Measurements from ENCODE around the gene SMPDL3A. TPM values are rescaled to one million over a fixed set of nuclear protein-coding genes. Genes with fewer than 3 reads are reported as not detected.
A peak's percentile ranks its signal among the peaks of the same experiment; 100 is the strongest.

The SMPDL3A gene
- total and polyA plus RNA-seq, 2 donors (not counting 1 experiment from before 2014, with no cell fraction given) = 0.21 to 2.0 TPM

DNA sequence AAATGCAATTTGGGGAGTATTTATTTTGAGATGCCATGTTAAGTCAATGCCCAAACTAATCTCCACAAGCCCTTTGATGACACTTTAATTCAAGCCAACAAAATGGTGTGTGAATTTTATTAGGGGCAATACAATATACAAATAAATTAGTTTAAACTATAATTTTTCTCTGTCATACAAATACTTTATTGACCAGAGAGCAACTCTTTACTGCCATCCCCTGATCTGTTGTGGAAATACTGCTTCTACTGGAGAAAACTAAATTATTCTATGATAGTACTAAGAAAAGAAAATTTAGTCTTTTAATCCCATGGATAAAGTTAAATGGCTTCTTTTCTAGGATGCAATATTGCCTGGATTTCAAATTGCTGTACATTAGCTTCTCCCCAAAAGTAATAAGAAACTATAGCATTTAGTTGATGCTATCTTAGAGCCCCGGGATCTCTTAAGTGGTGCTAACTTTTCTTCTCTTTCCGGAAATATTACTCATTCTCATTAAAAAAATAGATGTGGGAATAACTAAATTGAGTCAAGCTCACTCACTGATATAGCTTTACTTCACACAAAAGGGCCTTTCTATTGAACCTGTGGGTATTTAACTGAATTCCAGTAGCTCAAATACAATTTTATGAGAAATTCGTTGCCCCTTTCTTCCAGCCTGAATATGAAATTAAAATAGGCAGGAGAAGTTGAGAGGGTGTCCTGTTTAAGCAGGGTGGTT, 49.2 kb downstream of the SMPDL3A start:
- no peak for TF ChIP-seq EZH2 (IDR thresholded peaks at IDR 0.05; ENCODE audit: borderline replicate concordance, insufficient read depth, low read depth, low read length, poor library complexity, severe bottlenecking)
- TF ChIP-seq, protein P1, sequence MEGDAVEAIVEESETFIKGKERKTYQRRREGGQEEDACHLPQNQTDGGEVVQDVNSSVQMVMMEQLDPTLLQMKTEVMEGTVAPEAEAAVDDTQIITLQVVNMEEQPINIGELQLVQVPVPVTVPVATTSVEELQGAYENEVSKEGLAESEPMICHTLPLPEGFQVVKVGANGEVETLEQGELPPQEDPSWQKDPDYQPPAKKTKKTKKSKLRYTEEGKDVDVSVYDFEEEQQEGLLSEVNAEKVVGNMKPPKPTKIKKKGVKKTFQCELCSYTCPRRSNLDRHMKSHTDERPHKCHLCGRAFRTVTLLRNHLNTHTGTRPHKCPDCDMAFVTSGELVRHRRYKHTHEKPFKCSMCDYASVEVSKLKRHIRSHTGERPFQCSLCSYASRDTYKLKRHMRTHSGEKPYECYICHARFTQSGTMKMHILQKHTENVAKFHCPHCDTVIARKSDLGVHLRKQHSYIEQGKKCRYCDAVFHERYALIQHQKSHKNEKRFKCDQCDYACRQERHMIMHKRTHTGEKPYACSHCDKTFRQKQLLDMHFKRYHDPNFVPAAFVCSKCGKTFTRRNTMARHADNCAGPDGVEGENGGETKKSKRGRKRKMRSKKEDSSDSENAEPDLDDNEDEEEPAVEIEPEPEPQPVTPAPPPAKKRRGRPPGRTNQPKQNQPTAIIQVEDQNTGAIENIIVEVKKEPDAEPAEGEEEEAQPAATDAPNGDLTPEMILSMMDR (IDR thresholded peaks at IDR 0.05) = peak; percentile 24
- ATAC-seq (ENCODE audit: low read depth) (no peak), DNase-seq (no peak)
- H3K9me3 Mint-ChIP-seq (ENCODE audit: insufficient read depth) = no peaks in the 10 kb centered on the region
- Histone ChIP-seq H2AFZ (ENCODE audit: insufficient read depth, low read depth, low read length, poor library complexity, severe bottlenecking) (no peak overlapping the region), H3K9ac (ENCODE audit: low read length) (no peak overlapping the region), H4K20me1 (ENCODE audit: control insufficient read depth, insufficient read depth, low read length, poor library complexity, severe bottlenecking) (no peaks in the 10 kb centered on the region), H3K27me3 (replicated peaks in 1 of 4; ENCODE audit: control extremely low read depth in 1 of 4, control insufficient read depth in 3 of 4, insufficient read depth in 4 of 4, low read length in 3 of 4) (no peaks in the 10 kb centered on the region), H3K4me3 (ENCODE audit: control extremely low read depth in 1 of 5, extremely low read depth in 1 of 5, insufficient read depth in 1 of 5, low read depth in 2 of 5, low read length in 4 of 5) (no peak overlapping the region), H3K9me3 (ENCODE audit: control extremely low read depth in 1 of 3, control insufficient read depth in 2 of 3, insufficient read depth in 1 of 3, low read length in 2 of 3) (no peaks in the 10 kb centered on the region), H3K4me2 (replicated peaks; ENCODE audit: low read depth, low read length, poor library complexity, severe bottlenecking) (no peak overlapping the region), H3K36me3 (replicated peaks in 1 of 2; ENCODE audit: control extremely low read depth in 1 of 2, control insufficient read depth in 1 of 2, extremely low read depth in 1 of 2, insufficient read depth in 2 of 2, low read length in 1 of 2) (no peaks in the 10 kb centered on the region), H3K79me2 (ENCODE audit: control insufficient read depth, insufficient read depth, low read length) (no peaks in the 10 kb centered on the region), H3K27ac (ENCODE audit: low read length in 2 of 2) (no peak overlapping the region), H3K4me1 (ENCODE audit: control insufficient read depth in 2 of 2, insufficient read depth in 2 of 2, low read length in 2 of 2) (no peaks in the 10 kb centered on the region)
- H3K27ac Mint-ChIP-seq = no peak overlapping the region
- intact Hi-C loops (cut with micrococcal nuclease) = loop anchor here (5.0 kb wide), 1 partner anchor 346 kb away; no protein-coding TSS in a partner anchor
- CTCF ChIA-PET = interaction anchor here (0.6 to 2.7 kb wide), 14 partner anchors 12 to 360 kb away, joined by 3 to 104 read pairs (median 8); no protein-coding TSS in a partner anchor
- POLR2A ChIA-PET = no interaction called here
- H3K4me3 Mint-ChIP-seq = no peak overlapping the region
- no peaks in the 10 kb centered on the region for H3K4me1 Mint-ChIP-seq
- no CpG with 5 or more reads among the region's 3 CpGs for WGBS (ENCODE audit: insufficient coverage)
- peaks cover 16% of the 10 kb centered on the region for H3K27me3 Mint-ChIP-seq

DNA sequence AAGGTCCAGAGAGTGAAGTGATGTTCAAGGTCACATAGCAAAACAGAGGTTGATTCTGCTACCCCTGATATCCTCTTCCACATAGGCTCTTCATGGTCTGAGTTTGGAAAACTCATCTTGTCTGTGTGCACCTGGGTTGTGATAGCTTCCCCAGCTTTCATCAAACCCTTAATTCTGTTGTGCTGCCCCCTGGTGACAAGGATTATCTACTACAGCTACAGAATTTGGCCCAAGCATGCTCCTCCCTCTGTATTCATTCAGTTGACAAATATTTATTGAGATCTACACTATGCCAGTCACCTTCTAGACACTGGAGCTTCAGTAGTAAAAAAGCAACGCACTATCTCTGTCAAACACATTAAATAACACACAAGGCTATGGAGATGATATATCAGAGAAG, 50.4 kb downstream of the SMPDL3A start:
- peak; percentile 62 for ATAC-seq (ENCODE audit: low read depth)

More for the DNA sequence above, 50.4 kb downstream of the SMPDL3A start:
- no peak overlapping the region for H3K27ac Mint-ChIP-seq
- Histone ChIP-seq H4K20me1 (ENCODE audit: control insufficient read depth, insufficient read depth, low read length, poor library complexity, severe bottlenecking) (no peaks in the 10 kb centered on the region), H3K4me1 (ENCODE audit: control insufficient read depth in 2 of 2, insufficient read depth in 2 of 2, low read length in 2 of 2) (no peaks in the 10 kb centered on the region), H2AFZ (ENCODE audit: insufficient read depth, low read depth, low read length, poor library complexity, severe bottlenecking) (no peak overlapping the region), H3K4me3 (ENCODE audit: control extremely low read depth in 1 of 5, extremely low read depth in 1 of 5, insufficient read depth in 1 of 5, low read depth in 2 of 5, low read length in 4 of 5) (no peak overlapping the region), H3K27me3 (replicated peaks in 1 of 4; ENCODE audit: control extremely low read depth in 1 of 4, control insufficient read depth in 3 of 4, insufficient read depth in 4 of 4, low read length in 3 of 4) (no peaks in the 10 kb centered on the region), H3K36me3 (replicated peaks in 1 of 2; ENCODE audit: control extremely low read depth in 1 of 2, control insufficient read depth in 1 of 2, extremely low read depth in 1 of 2, insufficient read depth in 2 of 2, low read length in 1 of 2) (no peaks in the 10 kb centered on the region), H3K9me3 (ENCODE audit: control extremely low read depth in 1 of 3, control insufficient read depth in 2 of 3, insufficient read depth in 1 of 3, low read length in 2 of 3) (no peaks in the 10 kb centered on the region), H3K79me2 (ENCODE audit: control insufficient read depth, insufficient read depth, low read length) (no peaks in the 10 kb centered on the region), H3K9ac (ENCODE audit: low read length) (no peak overlapping the region), H3K27ac (ENCODE audit: low read length in 2 of 2) (no peak overlapping the region), H3K4me2 (replicated peaks; ENCODE audit: low read depth, low read length, poor library complexity, severe bottlenecking) (no peak overlapping the region)
- H3K27me3 Mint-ChIP-seq = peaks cover 16% of the 10 kb centered on the region
- ChIA-PET POLR2A (no interaction called here), CTCF (interaction anchor here (0.6 to 2.7 kb wide), 23 partner anchors 9 to 361 kb away, joined by 3 to 104 read pairs (median 4); partner anchors contain the start of gene PKIB)
- intact Hi-C loops (cut with micrococcal nuclease) = loop anchor here (1.0 to 5.0 kb wide), 2 partner anchors 109 to 347 kb away; no protein-coding TSS in a partner anchor
- no CpG with 5 or more reads among the region's 1 CpG for WGBS (ENCODE audit: insufficient coverage)
- no peak for TF ChIP-seq EZH2 (IDR thresholded peaks at IDR 0.05; ENCODE audit: borderline replicate concordance, insufficient read depth, low read depth, low read length, poor library complexity, severe bottlenecking)
- TF ChIP-seq, protein P1 (IDR thresholded peaks at IDR 0.05) = peak; percentile 61
- H3K9me3 Mint-ChIP-seq (ENCODE audit: insufficient read depth) = no peaks in the 10 kb centered on the region
- H3K4me3 Mint-ChIP-seq = no peak overlapping the region
- DNase-seq = peak; percentile 54
- H3K4me1 Mint-ChIP-seq = no peaks in the 10 kb centered on the region

Data from B cell (primary cell).